Liver (tissue), 9 donors: ENCODE results near the gene PRKCH. TPM values are rescaled to one million over a fixed set of nuclear protein-coding genes. Genes with fewer than 3 reads are reported as not detected.
"Not testable (repeated sequence)": the region's sequence is repeated elsewhere in the genome, so short reads cannot be mapped to it uniquely, and the experiment has no call there.

Source experiments
- DNase-seq: peaks from one replicate; pipeline ENCODE4 v3.0.0-alpha.2; 2017; ENCODE audit warnings: low spot score
- H3K27ac ChIP-seq, 2 donors: one replicate each; pipeline ENCODE4 v1.7.0; 2013; ENCODE audit warnings: inconsistent platforms in 2 of 2, low read length in 2 of 2, control low read depth in 1 of 2, low read depth in 1 of 2, mild to moderate bottlenecking in 1 of 2
- H3K27me3 ChIP-seq, 4 donors: one replicate each; pipeline versions ENCODE4 v1.6.1 to v1.7.0; 2013; ENCODE audit warnings: low read length in 3 of 4, inconsistent platforms in 1 of 4, mild to moderate bottlenecking in 1 of 4, moderate library complexity in 1 of 4; ENCODE audit not compliant: control insufficient read depth in 4 of 4, insufficient read depth in 4 of 4
- H3K36me3 ChIP-seq, 4 donors: one replicate each; pipeline versions ENCODE4 v1.6.1 to v1.7.0; 2013; ENCODE audit warnings: low read length in 3 of 4, mild to moderate bottlenecking in 3 of 4, low read depth in 1 of 4, moderate library complexity in 1 of 4; ENCODE audit not compliant: control insufficient read depth in 4 of 4, insufficient read depth in 3 of 4
- H3K4me1 ChIP-seq, 4 donors: one replicate each; pipeline versions ENCODE4 v1.6.1 to v1.7.0; 2013; ENCODE audit warnings: low read length in 3 of 4, mild to moderate bottlenecking in 3 of 4, moderate library complexity in 1 of 4; ENCODE audit not compliant: control insufficient read depth in 4 of 4, insufficient read depth in 4 of 4
- H3K4me3 ChIP-seq, 3 donors: one replicate each; pipeline versions ENCODE4 v1.6.1 to v1.7.0; 2013; ENCODE audit warnings: low read length in 3 of 3, control low read depth in 1 of 3, low read depth in 1 of 3, mild to moderate bottlenecking in 1 of 3
- H3K9ac ChIP-seq, 2 donors: one replicate each; pipeline ENCODE4 v1.7.0; 2013; ENCODE audit warnings: low read length in 2 of 2, mild to moderate bottlenecking in 2 of 2, moderate library complexity in 2 of 2, control low read depth in 1 of 2, low read depth in 1 of 2
- H3K9me3 ChIP-seq, 4 donors: one replicate each; pipeline versions ENCODE4 v1.6.1 to v1.7.0; 2013; ENCODE audit warnings: low read length in 3 of 4; ENCODE audit not compliant: control insufficient read depth in 4 of 4
- EGR1 ChIP-seq, 2 donors: IDR thresholded peaks; 2 replicates each; pipeline ENCODE4 v1.6.1; 2016 to 2018; ENCODE audit warnings: antibody characterized with exemption in 2 of 2, low read depth in 2 of 2
- FOXA1 ChIP-seq: IDR thresholded peaks from 2 replicates; pipeline ENCODE4 v1.6.1; 2016; ENCODE audit warnings: antibody characterized with exemption
- FOXA2 ChIP-seq: IDR thresholded peaks from 2 replicates; pipeline ENCODE4 v1.6.1; 2016; ENCODE audit warnings: antibody characterized with exemption
- GABPA ChIP-seq, 2 donors: IDR thresholded peaks in 1 of 2; conservative IDR thresholded peaks in 1 of 2; 2 replicates each; pipeline ENCODE4 v1.6.1; 2016; ENCODE audit warnings: antibody characterized with exemption in 2 of 2, mild to moderate bottlenecking in 1 of 2, moderate library complexity in 1 of 2
- HNF4A ChIP-seq, 2 donors: conservative IDR thresholded peaks; 2 replicates each; pipeline ENCODE4 v1.6.1; 2016; ENCODE audit warnings: antibody characterized with exemption in 2 of 2, mild to moderate bottlenecking in 2 of 2
- HNF4G ChIP-seq: IDR thresholded peaks from 2 replicates; pipeline ENCODE4 v1.6.1; 2016; ENCODE audit warnings: antibody characterized with exemption
- NR2F2 ChIP-seq: IDR thresholded peaks from 2 replicates; pipeline ENCODE4 v1.6.1; 2016; ENCODE audit warnings: antibody characterized with exemption
- RAD21 ChIP-seq, 2 donors: IDR thresholded peaks; 2 replicates each; pipeline ENCODE4 v1.6.1; 2016; ENCODE audit warnings: antibody characterized with exemption in 2 of 2, mild to moderate bottlenecking in 2 of 2
- REST ChIP-seq: IDR thresholded peaks from 2 replicates; pipeline ENCODE4 v1.6.1; 2016; ENCODE audit warnings: antibody characterized with exemption, mild to moderate bottlenecking
- SP1 ChIP-seq: IDR thresholded peaks from 2 replicates; pipeline ENCODE4 v1.6.1; 2018; ENCODE audit warnings: antibody characterized with exemption, mild to moderate bottlenecking
- TAF1 ChIP-seq: conservative IDR thresholded peaks from 2 replicates; pipeline ENCODE4 v1.6.1; 2016; ENCODE audit warnings: antibody characterized with exemption, mild to moderate bottlenecking
- YY1 ChIP-seq: IDR thresholded peaks from 2 replicates; pipeline ENCODE4 v1.6.1; 2016; ENCODE audit warnings: antibody characterized with exemption, mild to moderate bottlenecking
- WGBS: extraction: QIAGEN DNeasy Blood & Tissue Kit; methylation state at CpG from one replicate; pipeline ENCODE4 v1.1.7; 2013; 5-methylcytosine and 5-hydroxymethylcytosine counted together
- polyA plus RNA-seq, 2 donors: library from polyadenylated mRNA; stranded (reverse) in 1 of 2; unstranded in 1 of 2; fragments of 200-250 nt in 1 of 2; fragments of >200 nt in 1 of 2; fragmentation: Nextera tagmentation in 1 of 2; extraction: Ambion mirVana in 1 of 2; gene quantifications; one replicate each; pipeline versions ENCODE4 v1.2.1 to v1.2.3, GENCODE V29; 2013 to 2015
- total RNA-seq, 2 donors: library from RNA; depleted of rRNA; stranded (reverse); fragments of >200 nt; gene quantifications; one replicate each; pipeline ENCODE4 v1.2.3, GENCODE V29; 2014
- TF ChIP-seq, protein P1 (sequence below): fragments of 150-350 bp; IDR thresholded peaks from 2 replicates; pipeline ENCODE4 v1.5.1; 2017; ENCODE audit warnings: improper control_type of control experiment, low read depth, low read length; ENCODE audit not compliant: missing input control
- TF ChIP-seq, protein P2 (sequence below): IDR thresholded peaks from 2 replicates; pipeline ENCODE4 v1.6.1; 2016; ENCODE audit warnings: antibody characterized with exemption
- TF ChIP-seq, protein P3 (sequence below): IDR thresholded peaks from 2 replicates; pipeline ENCODE4 v1.6.1; 2016; ENCODE audit warnings: antibody characterized with exemption
- donor health status: healthy.
- donor health status: healthy.
- donor health status: healthy.
- donor health status: healthy.
- donor health status: healthy.

Gene PRKCH
- total and polyA plus RNA-seq, 4 donors, result 3.9 to 13.7 (median 7.0) TPM

- TF ChIP-seq REST, result no peak
- no peak for TF ChIP-seq FOXA2
- TF ChIP-seq HNF4G, result no peak
- no peak for TF ChIP-seq TAF1
- no peak for TF ChIP-seq FOXA1
- TF ChIP-seq YY1, result no peak
- TF ChIP-seq EGR1 (IDR thresholded peaks at IDR 0.05; ENCODE audit: low read depth in 2 of 2), result no peak
- TF ChIP-seq NR2F2, result no peak
Measured at GRCh38 chr14:61304688-61305087, 16.7 kb upstream of the PRKCH start (continued).

DNA sequence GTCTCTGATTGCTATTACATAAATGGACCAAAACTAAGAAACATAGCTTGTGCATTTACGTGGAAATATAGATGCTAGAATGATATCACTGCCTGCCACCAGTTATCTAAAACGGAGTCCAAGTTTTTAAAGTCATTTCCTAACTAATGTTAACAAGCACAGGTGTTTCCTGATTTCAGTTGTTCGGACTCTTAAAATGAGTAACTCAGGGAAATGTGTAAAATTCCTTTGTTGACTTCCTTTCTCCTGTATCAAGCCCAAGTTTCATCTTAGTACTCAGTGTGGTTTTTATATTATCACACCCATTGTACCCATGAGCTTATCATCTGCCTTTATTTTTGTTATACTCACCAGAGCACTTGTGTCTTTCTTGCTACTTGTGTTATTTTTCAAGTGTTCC lies 13.2 kb upstream of the PRKCH start:
- Histone ChIP-seq H3K27me3 (no peaks in the 10 kb centered on the region), H3K4me3 (no peak overlapping the region), H3K36me3 (no peaks in the 10 kb centered on the region), H3K4me1 (no peaks in the 10 kb centered on the region), H3K9me3 (peaks cover 0 to 2% (median 0%) of the 10 kb centered on the region in 4 donors), H3K9ac (no peak overlapping the region), H3K27ac (no peak overlapping the region)
- DNase-seq, result no peak
- WGBS, result 49% methylated on average over 3 of the region's 3 CpGs
- no peak for TF ChIP-seq NR2F2
- TF ChIP-seq HNF4G, result no peak
- TF ChIP-seq SP1, result no peak
- TF ChIP-seq GABPA (IDR thresholded peaks at IDR 0.05 in 1 of 2, conservative IDR thresholded peaks at IDR 0.05 in 1 of 2), result no peak
- no peak for TF ChIP-seq YY1
- TF ChIP-seq, protein P1, sequence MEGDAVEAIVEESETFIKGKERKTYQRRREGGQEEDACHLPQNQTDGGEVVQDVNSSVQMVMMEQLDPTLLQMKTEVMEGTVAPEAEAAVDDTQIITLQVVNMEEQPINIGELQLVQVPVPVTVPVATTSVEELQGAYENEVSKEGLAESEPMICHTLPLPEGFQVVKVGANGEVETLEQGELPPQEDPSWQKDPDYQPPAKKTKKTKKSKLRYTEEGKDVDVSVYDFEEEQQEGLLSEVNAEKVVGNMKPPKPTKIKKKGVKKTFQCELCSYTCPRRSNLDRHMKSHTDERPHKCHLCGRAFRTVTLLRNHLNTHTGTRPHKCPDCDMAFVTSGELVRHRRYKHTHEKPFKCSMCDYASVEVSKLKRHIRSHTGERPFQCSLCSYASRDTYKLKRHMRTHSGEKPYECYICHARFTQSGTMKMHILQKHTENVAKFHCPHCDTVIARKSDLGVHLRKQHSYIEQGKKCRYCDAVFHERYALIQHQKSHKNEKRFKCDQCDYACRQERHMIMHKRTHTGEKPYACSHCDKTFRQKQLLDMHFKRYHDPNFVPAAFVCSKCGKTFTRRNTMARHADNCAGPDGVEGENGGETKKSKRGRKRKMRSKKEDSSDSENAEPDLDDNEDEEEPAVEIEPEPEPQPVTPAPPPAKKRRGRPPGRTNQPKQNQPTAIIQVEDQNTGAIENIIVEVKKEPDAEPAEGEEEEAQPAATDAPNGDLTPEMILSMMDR, result no peak
- TF ChIP-seq RAD21 (IDR thresholded peaks at IDR 0.05), result no peak
- no peak for TF ChIP-seq TAF1
- TF ChIP-seq, protein P2, sequence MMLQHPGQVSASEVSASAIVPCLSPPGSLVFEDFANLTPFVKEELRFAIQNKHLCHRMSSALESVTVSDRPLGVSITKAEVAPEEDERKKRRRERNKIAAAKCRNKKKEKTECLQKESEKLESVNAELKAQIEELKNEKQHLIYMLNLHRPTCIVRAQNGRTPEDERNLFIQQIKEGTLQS, result no peak
- TF ChIP-seq, protein P3, sequence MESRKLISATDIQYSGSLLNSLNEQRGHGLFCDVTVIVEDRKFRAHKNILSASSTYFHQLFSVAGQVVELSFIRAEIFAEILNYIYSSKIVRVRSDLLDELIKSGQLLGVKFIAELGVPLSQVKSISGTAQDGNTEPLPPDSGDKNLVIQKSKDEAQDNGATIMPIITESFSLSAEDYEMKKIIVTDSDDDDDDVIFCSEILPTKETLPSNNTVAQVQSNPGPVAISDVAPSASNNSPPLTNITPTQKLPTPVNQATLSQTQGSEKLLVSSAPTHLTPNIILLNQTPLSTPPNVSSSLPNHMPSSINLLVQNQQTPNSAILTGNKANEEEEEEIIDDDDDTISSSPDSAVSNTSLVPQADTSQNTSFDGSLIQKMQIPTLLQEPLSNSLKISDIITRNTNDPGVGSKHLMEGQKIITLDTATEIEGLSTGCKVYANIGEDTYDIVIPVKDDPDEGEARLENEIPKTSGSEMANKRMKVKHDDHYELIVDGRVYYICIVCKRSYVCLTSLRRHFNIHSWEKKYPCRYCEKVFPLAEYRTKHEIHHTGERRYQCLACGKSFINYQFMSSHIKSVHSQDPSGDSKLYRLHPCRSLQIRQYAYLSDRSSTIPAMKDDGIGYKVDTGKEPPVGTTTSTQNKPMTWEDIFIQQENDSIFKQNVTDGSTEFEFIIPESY, result no peak
- no peak for TF ChIP-seq FOXA2
- TF ChIP-seq HNF4A (conservative IDR thresholded peaks at IDR 0.05), result no peak

GRCh38 chr14:61308701-61309100 lies 12.7 kb upstream of the PRKCH start:
- H3K9ac ChIP-seq, H3K9me3 ChIP-seq, H3K4me1 ChIP-seq, H3K4me3 ChIP-seq, H3K36me3 ChIP-seq, H3K27ac ChIP-seq, H3K27me3 ChIP-seq, DNase-seq: not testable (repeated sequence)
- WGBS, result 96% methylated on average over 4 of the region's 4 CpGs
